ENCODE results near the gene ANXA11.

ANXA11 gene

GRCh38 chr10:80187465-80188409, 17.6 kb downstream of the ANXA11 start:
- peak; percentile 42 to 75 for DNase-seq

DNA sequence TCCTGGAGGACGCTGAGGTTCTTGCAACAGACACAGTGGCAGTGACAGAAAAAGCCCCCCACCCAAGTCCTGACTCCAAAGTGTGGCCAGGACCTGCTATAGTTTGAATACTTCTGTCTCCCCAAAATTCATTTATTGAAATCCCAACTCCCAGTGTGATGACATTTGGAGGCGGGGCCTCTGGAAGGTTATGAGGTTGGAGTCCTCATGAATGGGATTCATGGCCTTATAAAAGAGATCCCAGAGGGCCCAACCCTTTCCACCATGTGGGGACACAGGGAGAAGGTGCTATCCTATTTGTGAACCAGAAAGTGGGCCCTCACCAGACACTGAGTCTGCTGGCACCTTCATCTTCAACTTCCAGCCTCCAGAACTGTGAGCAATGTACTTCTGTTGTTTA, 18.3 kb downstream of the ANXA11 start:
- DNase-seq = no peak

- no peak for DNase-seq
Observed at GRCh38 chr10:80186364-80187012, 18.8 kb downstream of the ANXA11 start.

- DNase-seq = no peak
Observed at GRCh38 chr10:80185578-80186299, 19.6 kb downstream of the ANXA11 start.

- DNase-seq = no peak
Observed at GRCh38 chr10:80184291-80184690, 21.0 kb downstream of the ANXA11 start.

DNA sequence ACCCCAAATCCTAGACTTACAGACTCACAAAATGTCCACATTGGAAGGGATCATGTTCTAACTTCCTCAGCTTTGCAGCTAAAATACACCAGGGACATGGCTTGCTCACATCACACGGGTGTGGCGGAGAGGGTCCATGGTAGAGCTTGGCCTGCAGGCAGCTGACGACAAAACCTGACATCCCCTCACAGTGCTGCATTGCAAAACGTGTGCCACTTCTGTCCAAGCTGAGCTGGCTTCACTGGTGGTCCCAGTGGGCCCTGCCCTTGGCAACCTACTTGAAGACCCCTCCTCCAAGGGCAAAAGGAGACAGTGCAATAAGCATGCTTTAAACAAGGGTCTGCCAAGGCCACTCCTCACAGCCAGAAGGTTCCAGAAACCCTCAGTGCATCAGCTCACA, 21.9 kb downstream of the ANXA11 start:
- no peak for DNase-seq

GRCh38 chr10:80182986-80183385, 22.4 kb downstream of the ANXA11 start:
- DNase-seq = no peak

DNA sequence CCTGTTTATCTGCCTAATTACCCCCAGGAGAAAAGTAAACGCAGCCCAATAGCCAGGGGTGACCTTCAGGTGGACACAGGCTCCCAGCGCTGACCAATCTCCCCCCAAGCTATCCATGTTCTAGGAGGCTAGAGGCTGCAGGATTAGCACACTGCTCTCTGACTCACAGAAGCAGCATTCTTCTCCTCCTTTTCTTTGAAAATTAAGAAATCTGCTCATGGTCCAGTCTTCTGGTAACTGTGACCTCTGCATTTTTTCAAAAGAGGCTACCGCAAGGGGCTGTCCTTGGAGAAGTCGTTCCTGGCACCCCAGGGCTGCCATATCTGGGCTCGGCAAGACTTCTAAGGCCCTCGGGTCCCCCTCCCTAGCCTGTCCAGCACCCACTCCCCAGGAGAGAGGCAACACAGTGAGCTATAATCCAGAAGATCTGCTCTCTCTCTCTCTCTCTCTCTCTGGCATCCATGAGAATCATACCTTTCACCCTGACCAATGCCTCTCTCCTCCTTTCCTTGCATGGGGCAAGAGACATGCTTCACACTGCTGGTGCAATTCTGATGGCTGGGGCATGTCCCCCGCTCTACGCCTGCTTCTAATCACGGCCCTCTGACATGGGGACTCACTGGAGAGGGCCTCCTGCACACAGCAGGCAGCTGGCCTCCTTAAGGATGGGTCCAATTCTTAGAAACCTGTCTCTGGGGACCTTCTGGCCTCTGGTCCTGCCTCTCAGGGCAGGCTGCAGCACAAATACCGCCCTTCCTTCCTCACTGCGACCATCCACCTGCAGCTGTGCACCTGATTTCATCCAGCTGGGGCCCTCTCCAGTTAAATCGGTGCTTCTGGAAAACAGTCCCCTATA, 27.3 kb downstream of the ANXA11 start:
- no peak for DNase-seq

DNA sequence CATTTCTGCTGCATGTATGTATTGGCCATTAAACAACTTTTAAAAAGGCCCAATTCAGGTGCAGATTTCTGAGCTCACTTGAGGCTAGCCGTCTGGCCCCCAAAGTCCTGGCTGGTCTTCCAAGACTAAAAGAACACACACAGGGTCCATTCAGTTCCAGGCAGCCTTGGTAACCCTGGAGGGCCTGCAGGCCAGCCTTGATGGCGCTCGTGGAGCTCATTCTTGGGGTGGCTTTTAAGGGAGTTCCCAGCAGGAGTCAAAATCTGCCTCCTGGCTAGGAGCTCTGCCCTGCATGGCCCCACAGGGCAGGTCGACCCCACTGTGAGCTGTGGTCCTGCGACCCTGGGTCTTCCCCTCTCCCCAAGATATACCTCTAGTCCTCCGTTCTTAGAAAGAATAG, 28.8 kb downstream of the ANXA11 start:
- no peak for DNase-seq

DNA sequence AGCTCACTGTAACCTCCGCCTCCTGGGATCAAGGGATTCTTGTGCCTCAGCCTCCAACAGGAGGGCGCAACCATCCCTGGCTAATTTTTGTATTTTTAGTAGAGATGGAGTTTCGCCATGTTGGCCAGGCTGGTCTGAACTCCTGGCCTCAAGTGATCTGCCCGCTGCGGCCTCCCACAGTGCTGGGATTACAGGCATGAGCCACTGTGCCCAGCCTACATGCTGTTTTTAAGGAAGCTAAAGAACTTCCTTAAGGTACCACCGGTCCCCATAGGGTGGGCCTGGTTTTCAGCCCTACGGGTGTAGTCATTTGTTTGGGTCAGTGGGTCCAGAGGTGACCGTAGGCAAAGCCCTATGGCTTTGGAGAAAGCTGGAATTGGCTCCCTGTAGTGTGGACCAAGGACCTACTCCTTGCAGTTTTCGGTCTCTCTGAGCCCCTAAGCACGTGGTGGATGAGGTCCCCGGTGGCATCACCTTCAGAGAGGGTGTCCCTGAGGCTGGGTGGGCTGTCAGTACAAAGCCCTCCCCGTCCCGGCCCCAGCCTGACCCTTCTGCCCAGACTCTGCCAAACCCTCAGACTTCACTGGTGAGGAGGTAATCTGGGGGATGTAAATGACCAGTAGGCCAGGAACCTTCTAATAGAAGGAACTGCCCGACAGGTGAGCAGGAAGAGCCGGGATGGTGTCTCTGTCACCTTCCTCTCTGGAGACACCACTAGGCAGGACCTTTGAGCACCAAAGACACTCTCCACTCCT, 30.5 kb downstream of the ANXA11 start:
- DNase-seq = no peak

- peak; percentile 38 to 81 for DNase-seq
Observed at GRCh38 chr10:80173466-80173865, 31.9 kb downstream of the ANXA11 start.

GRCh38 chr10:80172896-80173295, 32.4 kb downstream of the ANXA11 start:
- peak in 1 of 2 experiments; percentile 33 for DNase-seq

- peak in 1 of 2 experiments; percentile 12 for DNase-seq
Observed at GRCh38 chr10:80171248-80171660, 34.1 kb downstream of the ANXA11 start.

GRCh38 chr10:80170641-80171040, 34.7 kb downstream of the ANXA11 start:
- no peak for DNase-seq

DNA sequence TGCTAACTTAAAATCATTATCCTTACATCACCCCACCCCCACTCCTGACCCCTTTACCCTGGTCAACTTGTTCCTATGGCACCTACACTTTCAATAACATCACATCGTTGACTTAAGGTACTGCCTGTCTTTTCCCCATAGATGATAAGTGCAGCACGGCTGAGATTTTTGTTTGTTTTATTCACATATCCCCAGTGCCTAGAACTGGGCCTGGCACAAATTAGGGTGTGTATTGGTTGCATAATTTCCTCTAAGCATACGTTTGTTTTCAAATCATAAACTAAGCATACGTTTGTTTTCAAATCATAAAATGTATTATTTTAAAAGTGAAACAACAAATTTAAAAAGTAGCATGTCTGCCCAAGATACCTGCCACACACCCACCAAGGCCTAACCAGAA, 35.3 kb downstream of the ANXA11 start:
- DNase-seq = no peak

- DNase-seq = no peak
Observed at GRCh38 chr10:80168679-80169380, 36.5 kb downstream of the ANXA11 start.

- no peak for DNase-seq
Observed at GRCh38 chr10:80168162-80168511, 37.2 kb downstream of the ANXA11 start.

- DNase-seq = no peak
Observed at GRCh38 chr10:80167471-80168161, 37.7 kb downstream of the ANXA11 start.

DNA sequence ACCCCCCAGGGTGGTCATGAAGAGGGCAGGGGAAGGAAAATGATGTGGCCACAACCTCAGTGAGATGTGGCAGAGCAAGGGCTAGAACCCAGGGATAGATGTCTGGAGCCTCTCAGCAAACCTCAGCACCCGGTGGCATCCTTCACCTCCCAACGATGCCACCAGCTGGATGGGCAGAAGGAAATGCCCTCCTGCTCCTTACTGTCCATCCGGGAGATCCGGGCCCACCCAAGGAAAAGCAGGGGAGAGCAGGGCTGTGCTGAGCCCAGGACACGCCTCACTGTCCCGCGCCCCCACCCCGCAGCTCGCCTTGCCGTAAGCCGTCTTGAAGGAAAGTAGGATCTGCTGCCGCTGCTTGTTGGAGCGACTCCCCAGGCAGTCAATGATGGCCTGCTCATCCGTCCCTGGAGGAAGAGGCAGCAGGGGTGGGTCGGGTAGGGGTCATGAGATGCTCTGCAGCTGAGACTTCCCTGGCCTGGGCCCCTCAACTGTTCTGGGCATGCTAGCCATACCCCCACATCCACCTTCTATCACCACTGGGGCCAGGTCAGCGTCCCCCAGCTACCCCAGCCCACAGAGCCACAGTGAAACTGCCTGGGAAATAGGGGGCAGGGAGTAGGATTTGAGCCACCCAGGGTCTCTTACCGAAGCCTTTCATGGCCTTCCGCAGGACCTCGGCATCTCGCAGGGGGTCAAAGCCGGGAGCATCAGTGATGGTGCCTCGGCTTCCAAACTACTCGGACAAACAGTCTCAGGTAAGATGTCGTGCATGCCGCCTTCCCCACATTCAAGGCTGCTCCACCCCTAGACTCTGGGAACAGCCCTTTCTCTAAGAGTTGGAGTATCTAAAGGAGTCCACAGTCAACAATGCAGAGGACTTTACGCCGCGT, 38.5 kb downstream of the ANXA11 start:
- no peak for DNase-seq
